Breast epithelium (tissue), 3 donors: Measurements from ENCODE around the gene ESRRG.

Experiments
- CTCF ChIP-seq, 3 donors: fragments of 450-650 bp; IDR thresholded peaks; one replicate each; pipeline ENCODE4 v1.5.1; 2016 to 2017; ENCODE audit warnings: antibody characterized with exemption in 3 of 3, mild to moderate bottlenecking in 3 of 3, moderate library complexity in 3 of 3
- POLR2A ChIP-seq: fragments of 450-650 bp; IDR thresholded peaks from one replicate; pipeline ENCODE4 v1.6.1; 2016; ENCODE audit warnings: antibody characterized with exemption, mild to moderate bottlenecking, moderate library complexity
- POLR2AphosphoS5 ChIP-seq, 3 donors: sonication (generic); formaldehyde crosslinking; IDR thresholded peaks; one replicate each; pipeline ENCODE4 v1.6.1; 2017; ENCODE audit warnings: antibody characterized with exemption in 3 of 3

DNA sequence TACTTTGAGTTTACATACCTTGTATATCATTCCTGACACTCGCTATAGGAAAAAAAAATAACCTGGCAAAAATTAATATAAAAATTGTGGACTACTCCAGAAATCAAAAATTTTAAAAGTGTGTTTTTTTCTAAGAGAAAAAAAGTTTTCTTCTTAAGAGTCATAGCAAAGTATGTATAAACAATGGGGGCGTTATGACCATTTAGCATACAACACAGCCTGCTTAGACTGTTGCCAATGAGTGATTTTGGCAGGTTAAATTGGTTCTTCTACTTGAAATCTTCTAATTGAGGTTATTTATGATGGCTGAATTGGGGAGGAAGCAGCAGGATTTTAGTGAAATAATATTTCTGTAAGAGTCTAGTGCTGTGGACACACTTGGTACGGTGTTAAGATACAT lies 169.5 kb downstream of the ESRRG start:
- TF ChIP-seq CTCF (IDR thresholded peaks at IDR 0.05), result no peak
- TF ChIP-seq POLR2A, result no peak
- no peak for TF ChIP-seq POLR2AphosphoS5 (IDR thresholded peaks at IDR 0.05)
